Measurements from ENCODE around the gene LEPR.
A peak's percentile ranks its signal among the peaks of the same experiment; 100 is the strongest.

Gene LEPR

DNA sequence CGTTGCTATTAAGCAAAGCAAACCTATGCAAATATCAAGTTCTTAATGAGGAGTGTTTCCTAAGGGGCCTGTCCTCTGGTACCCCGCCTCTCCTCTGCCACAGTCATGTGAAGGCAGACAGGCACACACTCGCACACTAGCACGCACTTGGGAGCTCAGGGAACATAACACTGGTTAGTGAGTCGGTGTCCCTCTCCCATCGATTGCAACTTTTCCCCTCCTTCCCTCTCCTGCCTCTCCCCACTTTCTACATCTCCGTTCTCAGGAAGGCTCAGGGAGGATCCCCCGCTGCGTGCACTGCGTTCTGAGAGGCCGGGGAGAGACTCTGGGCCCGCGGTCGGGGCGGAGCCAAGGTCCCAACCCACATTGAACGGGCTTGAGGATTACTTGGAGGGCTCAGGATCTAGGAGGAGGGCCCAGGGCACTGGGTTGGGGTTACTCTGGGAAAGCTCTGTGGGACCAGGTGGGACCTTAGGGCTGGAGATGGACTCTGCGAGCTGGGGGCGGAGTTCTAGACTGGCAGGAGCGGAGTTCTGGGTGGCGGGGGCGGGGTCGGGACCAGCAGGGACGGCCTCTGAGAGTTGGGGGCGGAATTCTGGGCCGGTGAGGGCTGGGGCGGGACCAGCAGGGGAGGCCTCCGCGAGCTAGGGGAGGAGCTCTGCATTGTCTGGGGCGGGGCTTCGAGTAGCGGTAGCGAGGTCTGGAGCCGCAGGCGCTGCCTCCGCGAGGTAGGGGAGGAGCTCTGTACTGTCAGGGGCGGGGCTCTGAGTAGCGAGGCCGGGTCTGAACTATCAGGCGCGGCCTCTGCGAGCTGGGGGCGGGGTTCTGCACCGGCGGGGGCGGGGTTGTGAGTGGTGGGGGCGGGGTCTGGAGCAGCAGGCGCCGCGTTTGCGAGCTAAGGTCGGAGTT is 533 bp upstream of the LEPR start:
- H3K4me3 ChIP-seq (replicated peaks in 1 of 2; ENCODE audit: low read depth in 2 of 2, low read length in 2 of 2) = peak overlapping the region; percentile 57 to 82
- TF ChIP-seq, protein P1, sequence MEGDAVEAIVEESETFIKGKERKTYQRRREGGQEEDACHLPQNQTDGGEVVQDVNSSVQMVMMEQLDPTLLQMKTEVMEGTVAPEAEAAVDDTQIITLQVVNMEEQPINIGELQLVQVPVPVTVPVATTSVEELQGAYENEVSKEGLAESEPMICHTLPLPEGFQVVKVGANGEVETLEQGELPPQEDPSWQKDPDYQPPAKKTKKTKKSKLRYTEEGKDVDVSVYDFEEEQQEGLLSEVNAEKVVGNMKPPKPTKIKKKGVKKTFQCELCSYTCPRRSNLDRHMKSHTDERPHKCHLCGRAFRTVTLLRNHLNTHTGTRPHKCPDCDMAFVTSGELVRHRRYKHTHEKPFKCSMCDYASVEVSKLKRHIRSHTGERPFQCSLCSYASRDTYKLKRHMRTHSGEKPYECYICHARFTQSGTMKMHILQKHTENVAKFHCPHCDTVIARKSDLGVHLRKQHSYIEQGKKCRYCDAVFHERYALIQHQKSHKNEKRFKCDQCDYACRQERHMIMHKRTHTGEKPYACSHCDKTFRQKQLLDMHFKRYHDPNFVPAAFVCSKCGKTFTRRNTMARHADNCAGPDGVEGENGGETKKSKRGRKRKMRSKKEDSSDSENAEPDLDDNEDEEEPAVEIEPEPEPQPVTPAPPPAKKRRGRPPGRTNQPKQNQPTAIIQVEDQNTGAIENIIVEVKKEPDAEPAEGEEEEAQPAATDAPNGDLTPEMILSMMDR (IDR thresholded peaks at IDR 0.05; ENCODE audit: low read depth, low read length) = no peak
- peak; percentile 99 for DNase-seq (ENCODE audit: low read depth in 2 of 2)

DNA sequence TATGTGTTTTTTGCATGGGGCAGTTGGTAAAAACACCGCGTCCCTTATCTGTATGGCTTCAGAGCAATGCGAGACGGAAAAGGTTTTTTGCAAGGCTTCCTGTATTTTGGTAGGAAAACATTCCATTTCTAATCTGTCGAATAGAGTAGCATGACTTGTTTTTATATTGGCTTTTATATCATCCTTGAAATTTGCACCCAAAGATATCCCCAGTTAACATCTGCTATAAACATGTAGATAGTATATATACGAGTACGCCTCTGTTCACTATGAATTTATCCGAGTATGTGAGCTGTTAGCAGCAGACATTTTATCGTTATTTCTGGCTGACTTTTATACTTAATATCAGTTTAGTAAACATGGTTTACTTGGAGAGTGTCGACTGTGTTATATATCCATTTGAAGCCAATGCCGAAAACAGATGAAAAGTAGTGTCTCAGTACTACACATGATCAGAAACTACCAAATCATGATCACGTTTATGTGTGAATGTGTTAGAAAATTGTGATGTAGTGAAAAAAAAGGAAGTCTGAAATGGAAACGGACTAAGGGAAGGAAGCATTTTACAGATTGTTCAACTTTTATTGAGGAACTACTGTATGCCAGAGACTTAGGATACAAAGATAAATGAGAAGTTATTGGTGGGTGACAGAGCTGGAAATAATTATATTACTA is 1.0 kb downstream of the LEPR start:
- peak in 1 of 2 donors; percentile 77 for DNase-seq (ENCODE audit: low read depth in 2 of 2)

DNA sequence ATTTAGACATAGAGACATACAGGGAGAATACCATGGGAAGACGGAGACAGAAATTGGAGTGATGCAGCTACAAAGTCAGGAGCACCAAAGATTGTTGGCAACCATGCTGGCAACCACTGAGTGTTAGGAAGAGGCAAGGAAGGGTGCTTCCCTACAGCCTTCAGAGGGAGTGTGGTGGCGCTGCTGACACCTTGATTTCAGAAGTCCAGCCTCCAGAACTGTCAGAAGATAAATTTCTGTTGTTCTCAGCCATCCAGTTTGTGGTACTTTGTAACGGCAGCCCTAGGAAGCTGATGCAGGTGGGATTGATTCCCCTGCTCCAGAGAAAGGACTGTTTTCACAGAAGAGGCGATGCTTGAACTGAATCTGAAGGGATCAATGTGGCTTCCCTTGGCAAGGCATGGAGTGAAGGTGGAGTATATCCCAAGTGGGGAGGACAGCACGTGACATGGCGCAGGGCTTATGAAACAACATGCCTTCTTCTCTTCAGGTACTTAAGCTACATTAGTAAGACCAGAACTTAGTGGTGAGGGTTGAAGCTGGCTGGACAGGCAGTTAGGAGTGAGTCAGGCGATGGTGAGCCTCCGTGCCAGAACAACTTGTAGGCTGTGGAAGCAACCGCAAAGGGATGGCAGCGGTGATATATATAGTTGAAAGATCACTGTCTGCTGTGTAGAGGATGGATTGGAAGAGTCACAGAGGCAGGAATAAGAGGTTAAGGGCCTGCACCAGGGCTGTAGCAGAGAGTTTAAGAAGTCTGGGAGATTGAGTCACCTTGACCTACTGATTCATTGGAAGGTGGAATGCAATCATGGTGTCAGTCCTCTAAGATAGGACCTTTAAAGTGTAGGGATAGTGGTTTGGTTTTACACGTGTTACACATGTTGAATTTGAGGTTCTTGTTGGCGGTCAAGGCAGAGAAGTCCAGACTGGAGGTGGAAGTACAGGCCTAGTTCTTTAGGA is 2.1 kb downstream of the LEPR start:
- peak overlapping the region; percentile 82 to 85 for H3K4me3 ChIP-seq (replicated peaks in 1 of 2; ENCODE audit: low read depth in 2 of 2, low read length in 2 of 2)
- DNase-seq (ENCODE audit: low read depth in 2 of 2) = peak; percentile 55 to 70
- TF ChIP-seq, protein P1 (IDR thresholded peaks at IDR 0.05; ENCODE audit: low read depth, low read length) = no peak

More for the DNA sequence above, 1.0 kb downstream of the LEPR start:
- peak overlapping the region; percentile 82 to 85 for H3K4me3 ChIP-seq (replicated peaks in 1 of 2; ENCODE audit: low read depth in 2 of 2, low read length in 2 of 2)
- TF ChIP-seq, protein P1 (IDR thresholded peaks at IDR 0.05; ENCODE audit: low read depth, low read length) = no peak

DNA sequence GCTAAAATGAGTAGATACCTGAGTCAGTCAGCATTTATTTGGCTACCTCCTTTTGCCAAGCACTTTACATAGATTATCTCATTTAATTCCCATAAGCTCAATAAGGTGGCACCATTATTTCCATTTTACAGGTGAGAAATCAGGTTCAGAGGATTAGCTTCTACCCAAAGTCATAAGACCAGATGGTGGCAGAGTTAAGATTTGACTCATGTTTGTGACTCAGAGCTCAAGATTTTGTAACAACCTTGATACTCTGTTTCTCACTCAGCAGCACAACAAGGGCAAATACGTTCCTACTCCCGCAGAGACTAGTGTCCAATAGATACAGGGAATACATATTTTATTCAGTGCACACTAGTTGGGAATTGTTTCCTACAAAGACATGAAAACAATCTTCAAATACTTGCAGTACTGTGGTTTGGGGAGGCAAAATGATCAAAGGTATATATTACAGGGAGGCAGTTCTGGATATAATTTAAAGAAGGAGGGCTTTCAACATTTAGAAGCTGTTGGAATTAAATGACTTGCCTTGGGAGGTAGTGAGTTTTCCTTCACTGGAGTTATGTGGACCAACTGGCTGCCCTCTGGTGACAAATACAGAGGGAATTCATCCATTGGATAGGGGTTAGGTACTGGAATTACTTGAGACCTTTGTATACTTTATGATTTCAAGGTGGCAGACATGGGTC is 3.6 kb downstream of the LEPR start:
- TF ChIP-seq, protein P1 (IDR thresholded peaks at IDR 0.05; ENCODE audit: low read depth, low read length) = no peak
- no peak overlapping the region for H3K4me3 ChIP-seq (replicated peaks in 1 of 2; ENCODE audit: low read depth in 2 of 2, low read length in 2 of 2)
- peak; percentile 86 to 96 for DNase-seq (ENCODE audit: low read depth in 2 of 2)

DNA sequence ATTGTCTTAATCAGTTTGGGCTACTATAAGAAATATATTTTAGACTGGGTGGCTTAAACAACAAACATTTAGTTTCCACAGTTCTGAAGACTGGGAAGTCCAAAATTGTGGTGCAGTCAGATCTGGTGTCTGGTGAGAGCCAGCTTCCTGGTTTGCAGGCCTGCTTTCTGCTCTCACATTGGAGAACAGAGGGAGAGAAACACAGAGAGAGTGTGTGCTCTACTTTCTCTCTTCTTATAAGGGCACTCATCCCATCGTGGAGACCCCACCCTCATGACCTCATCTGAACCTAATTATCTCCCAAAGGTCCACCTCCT is 4.1 kb downstream of the LEPR start:
- TF ChIP-seq, protein P1 (IDR thresholded peaks at IDR 0.05; ENCODE audit: low read depth, low read length) = no peak
- no peak overlapping the region for H3K4me3 ChIP-seq (replicated peaks in 1 of 2; ENCODE audit: low read depth in 2 of 2, low read length in 2 of 2)
- DNase-seq (ENCODE audit: low read depth in 2 of 2) = peak in 1 of 2 donors; percentile 22

DNA sequence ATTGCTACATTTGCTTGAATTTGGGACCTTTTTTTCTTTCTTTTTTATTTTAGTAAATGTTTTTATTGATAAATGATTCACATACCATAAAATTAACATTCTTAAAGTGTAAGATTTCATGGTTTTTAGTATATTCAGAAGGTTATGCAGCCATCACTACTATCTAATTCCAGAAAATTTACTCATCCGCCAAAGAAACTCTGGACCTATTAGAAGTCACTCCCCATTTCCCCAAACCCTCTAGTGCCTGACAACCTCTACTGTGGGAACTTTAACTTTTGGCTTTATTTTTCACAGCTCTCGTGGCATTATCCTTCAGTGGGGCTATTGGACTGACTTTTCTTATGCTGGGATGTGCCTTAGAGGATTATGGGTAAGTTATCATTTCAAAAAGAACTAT is 4.5 kb downstream of the LEPR start:
- TF ChIP-seq, protein P1 (IDR thresholded peaks at IDR 0.05; ENCODE audit: low read depth, low read length) = no peak
- no peak overlapping the region for H3K4me3 ChIP-seq (replicated peaks in 1 of 2; ENCODE audit: low read depth in 2 of 2, low read length in 2 of 2)
- DNase-seq (ENCODE audit: low read depth in 2 of 2) = peak in 1 of 2 donors; percentile 24
